ENCODE results near the gene MED13.
"Not testable (repeated sequence)": the region's sequence is repeated elsewhere in the genome, so short reads cannot be mapped to it uniquely, and the experiment has no call there.

- TF ChIP-seq, protein P1, sequence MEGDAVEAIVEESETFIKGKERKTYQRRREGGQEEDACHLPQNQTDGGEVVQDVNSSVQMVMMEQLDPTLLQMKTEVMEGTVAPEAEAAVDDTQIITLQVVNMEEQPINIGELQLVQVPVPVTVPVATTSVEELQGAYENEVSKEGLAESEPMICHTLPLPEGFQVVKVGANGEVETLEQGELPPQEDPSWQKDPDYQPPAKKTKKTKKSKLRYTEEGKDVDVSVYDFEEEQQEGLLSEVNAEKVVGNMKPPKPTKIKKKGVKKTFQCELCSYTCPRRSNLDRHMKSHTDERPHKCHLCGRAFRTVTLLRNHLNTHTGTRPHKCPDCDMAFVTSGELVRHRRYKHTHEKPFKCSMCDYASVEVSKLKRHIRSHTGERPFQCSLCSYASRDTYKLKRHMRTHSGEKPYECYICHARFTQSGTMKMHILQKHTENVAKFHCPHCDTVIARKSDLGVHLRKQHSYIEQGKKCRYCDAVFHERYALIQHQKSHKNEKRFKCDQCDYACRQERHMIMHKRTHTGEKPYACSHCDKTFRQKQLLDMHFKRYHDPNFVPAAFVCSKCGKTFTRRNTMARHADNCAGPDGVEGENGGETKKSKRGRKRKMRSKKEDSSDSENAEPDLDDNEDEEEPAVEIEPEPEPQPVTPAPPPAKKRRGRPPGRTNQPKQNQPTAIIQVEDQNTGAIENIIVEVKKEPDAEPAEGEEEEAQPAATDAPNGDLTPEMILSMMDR (IDR thresholded peaks at IDR 0.05) = not testable (repeated sequence)
- TF ChIP-seq RAD21 (IDR thresholded peaks at IDR 0.05; ENCODE audit: low read length); SMC3 (IDR thresholded peaks at IDR 0.05; ENCODE audit: low read depth, low read length); POLR2AphosphoS5 (IDR thresholded peaks at IDR 0.05; ENCODE audit: low read depth, low read length); EP300 (IDR thresholded peaks at IDR 0.05; ENCODE audit: borderline replicate concordance in 1 of 2, low read depth in 1 of 2, low read length in 1 of 2); MAX (IDR thresholded peaks at IDR 0.05; ENCODE audit: low read depth); EZH2phosphoT487 (IDR thresholded peaks at IDR 0.05; ENCODE audit: borderline replicate concordance, low read depth); SIN3A (IDR thresholded peaks at IDR 0.05; ENCODE audit: borderline replicate concordance, low read depth, low read length); TCF12 (IDR thresholded peaks at IDR 0.05); REST (IDR thresholded peaks at IDR 0.05; ENCODE audit: low read depth, low read length); IRF3 (IDR thresholded peaks at IDR 0.05; ENCODE audit: low read depth, low read length); JUND (IDR thresholded peaks at IDR 0.05): not testable (repeated sequence)
- TF ChIP-seq, protein P2, sequence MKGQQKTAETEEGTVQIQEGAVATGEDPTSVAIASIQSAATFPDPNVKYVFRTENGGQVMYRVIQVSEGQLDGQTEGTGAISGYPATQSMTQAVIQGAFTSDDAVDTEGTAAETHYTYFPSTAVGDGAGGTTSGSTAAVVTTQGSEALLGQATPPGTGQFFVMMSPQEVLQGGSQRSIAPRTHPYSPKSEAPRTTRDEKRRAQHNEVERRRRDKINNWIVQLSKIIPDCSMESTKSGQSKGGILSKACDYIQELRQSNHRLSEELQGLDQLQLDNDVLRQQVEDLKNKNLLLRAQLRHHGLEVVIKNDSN (IDR thresholded peaks at IDR 0.05; ENCODE audit: borderline replicate concordance, low read depth) = not testable (repeated sequence)
These were observed 149.9 kb downstream of the MED13 start for GRCh38 chr17:61915162-61915561.

Measured in SK-N-SH (cell line).